Sigmoid colon (tissue), 4 donors: ENCODE data around the gene ITPK1.

Source experiments
- EP300 ChIP-seq, 4 donors: sonication (generic); formaldehyde crosslinking; IDR thresholded peaks; one replicate each; pipeline ENCODE4 v1.6.1; 2017; ENCODE audit warnings: antibody characterized with exemption in 4 of 4
- TF ChIP-seq, protein P1 (sequence below), 4 experiments: fragments of 450-650 bp in 3 of 4; fragments of 200-600 bp in 1 of 4; IDR thresholded peaks; one replicate each; pipeline ENCODE4 v1.5.1; 2016 to 2019; ENCODE audit warnings: antibody characterized with exemption in 4 of 4, mild to moderate bottlenecking in 3 of 4, moderate library complexity in 2 of 4

DNA sequence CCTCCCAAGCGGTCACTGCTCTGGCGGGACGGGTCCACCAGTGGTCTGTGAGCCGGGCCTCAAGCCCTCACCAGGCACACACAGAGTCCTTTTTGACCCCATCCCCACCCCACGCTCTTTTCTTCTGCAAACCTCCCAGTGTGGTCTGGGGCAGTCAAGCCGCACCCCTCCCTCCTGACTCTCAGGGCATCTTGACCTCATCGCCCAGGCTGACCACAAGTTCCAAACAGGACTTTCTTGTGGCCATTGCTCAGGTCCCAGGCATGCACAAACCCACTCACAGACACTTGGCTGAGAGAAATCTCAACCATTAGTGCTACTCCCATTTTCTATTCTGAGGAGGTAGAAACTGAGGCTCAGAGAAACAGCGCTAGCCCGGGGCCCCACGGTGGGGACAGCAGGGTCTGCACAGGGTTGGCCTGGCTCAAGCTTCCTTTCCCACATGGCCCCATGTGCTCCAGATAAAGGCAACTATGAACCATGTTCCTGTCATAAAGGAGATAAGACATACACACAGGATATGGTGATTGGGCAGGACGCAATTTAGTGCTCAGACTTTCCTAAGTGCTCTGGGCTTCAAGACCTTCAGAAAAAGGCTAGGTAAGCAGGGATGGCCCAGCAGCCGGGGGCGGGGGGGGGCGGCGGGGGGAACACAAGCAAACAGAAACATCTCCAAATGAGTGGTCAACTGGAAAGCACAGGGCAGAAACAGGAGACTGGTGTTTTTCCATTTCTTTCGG lies 69.6 kb downstream of the ITPK1 start:
- TF ChIP-seq, protein P1, sequence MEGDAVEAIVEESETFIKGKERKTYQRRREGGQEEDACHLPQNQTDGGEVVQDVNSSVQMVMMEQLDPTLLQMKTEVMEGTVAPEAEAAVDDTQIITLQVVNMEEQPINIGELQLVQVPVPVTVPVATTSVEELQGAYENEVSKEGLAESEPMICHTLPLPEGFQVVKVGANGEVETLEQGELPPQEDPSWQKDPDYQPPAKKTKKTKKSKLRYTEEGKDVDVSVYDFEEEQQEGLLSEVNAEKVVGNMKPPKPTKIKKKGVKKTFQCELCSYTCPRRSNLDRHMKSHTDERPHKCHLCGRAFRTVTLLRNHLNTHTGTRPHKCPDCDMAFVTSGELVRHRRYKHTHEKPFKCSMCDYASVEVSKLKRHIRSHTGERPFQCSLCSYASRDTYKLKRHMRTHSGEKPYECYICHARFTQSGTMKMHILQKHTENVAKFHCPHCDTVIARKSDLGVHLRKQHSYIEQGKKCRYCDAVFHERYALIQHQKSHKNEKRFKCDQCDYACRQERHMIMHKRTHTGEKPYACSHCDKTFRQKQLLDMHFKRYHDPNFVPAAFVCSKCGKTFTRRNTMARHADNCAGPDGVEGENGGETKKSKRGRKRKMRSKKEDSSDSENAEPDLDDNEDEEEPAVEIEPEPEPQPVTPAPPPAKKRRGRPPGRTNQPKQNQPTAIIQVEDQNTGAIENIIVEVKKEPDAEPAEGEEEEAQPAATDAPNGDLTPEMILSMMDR (IDR thresholded peaks at IDR 0.05), result no peak
- TF ChIP-seq EP300 (IDR thresholded peaks at IDR 0.05), result no peak
